Activated effector memory CD4-positive, alpha-beta T cell treated with Interleukin-2 at 50 U/mL for 16 hours (primary cell): ENCODE results near the gene RNF113B.

Source experiments
- DNase-seq: peaks from one replicate; pipeline ENCODE4 v3.0.0-alpha.2; 2020

The RNF113B gene

GRCh38 chr13:98173431-98174152 is 3.5 kb downstream of the RNF113B start:
- no peak for DNase-seq

- DNase-seq = no peak
These were observed 4.3 kb downstream of the RNF113B start for GRCh38 chr13:98172590-98173422.

GRCh38 chr13:98171900-98172589 is 5.0 kb downstream of the RNF113B start:
- no peak for DNase-seq

GRCh38 chr13:98169331-98169730 is 7.7 kb downstream of the RNF113B start:
- no peak for DNase-seq

GRCh38 chr13:98162935-98163334 is 14.1 kb downstream of the RNF113B start:
- no peak for DNase-seq

- no peak for DNase-seq
These were observed 18.7 kb downstream of the RNF113B start for GRCh38 chr13:98158172-98158899.

GRCh38 chr13:98157609-98158008 is 19.5 kb downstream of the RNF113B start:
- DNase-seq = no peak

GRCh38 chr13:98157188-98157587 is 19.9 kb downstream of the RNF113B start:
- no peak for DNase-seq

- no peak for DNase-seq
These were observed 20.8 kb downstream of the RNF113B start for GRCh38 chr13:98156259-98156658.

GRCh38 chr13:98155475-98156109 is 21.5 kb downstream of the RNF113B start:
- no peak for DNase-seq

GRCh38 chr13:98150832-98151479 is 26.1 kb downstream of the RNF113B start:
- DNase-seq = no peak

- DNase-seq = no peak
These were observed 29.5 kb downstream of the RNF113B start for GRCh38 chr13:98147521-98147920.

- DNase-seq = no peak
These were observed 32.2 kb downstream of the RNF113B start for GRCh38 chr13:98144801-98145350.

GRCh38 chr13:98144027-98144741 is 32.9 kb downstream of the RNF113B start:
- DNase-seq = no peak

- DNase-seq = no peak
These were observed 33.5 kb downstream of the RNF113B start for GRCh38 chr13:98143601-98144026.

GRCh38 chr13:98143157-98143553 is 33.9 kb downstream of the RNF113B start:
- no peak for DNase-seq

GRCh38 chr13:98142380-98143156 is 34.5 kb downstream of the RNF113B start, which contains the start of gene FARP1:
Gene FARP1 (plus strand): TSS chr13:98143094. CDS start chr13:98213243, 70,149 bp downstream.
- no peak for DNase-seq

- no peak for DNase-seq
These were observed 35.3 kb downstream of the RNF113B start for GRCh38 chr13:98141509-98142379.

GRCh38 chr13:98141091-98141490 is 36.0 kb downstream of the RNF113B start:
- no peak for DNase-seq
